Stomach (tissue), 4 donors: ENCODE results near the gene PDZRN3.

ENCODE experiments used
- CTCF ChIP-seq, 7 experiments: fragments of 450-650 bp in 4 of 7; fragments of 200-600 bp in 3 of 7; sonication (generic) in 3 of 7; IDR thresholded peaks; one replicate each; pipeline ENCODE4 v1.5.1; 2016 to 2019; ENCODE audit warnings: antibody characterized with exemption in 7 of 7, control low read depth in 2 of 7, mild to moderate bottlenecking in 1 of 7
- EP300 ChIP-seq: sonication (generic); formaldehyde crosslinking; IDR thresholded peaks from one replicate; pipeline ENCODE4 v1.6.1; 2017; ENCODE audit warnings: antibody characterized with exemption
- POLR2A ChIP-seq, 4 donors: fragments of 450-650 bp; IDR thresholded peaks; one replicate each; pipeline ENCODE4 v1.6.1; 2016; ENCODE audit warnings: antibody characterized with exemption in 4 of 4, control low read depth in 2 of 4, mild to moderate bottlenecking in 1 of 4, moderate library complexity in 1 of 4
- POLR2AphosphoS5 ChIP-seq, 3 donors: sonication (generic); formaldehyde crosslinking; IDR thresholded peaks; one replicate each; pipeline ENCODE4 v1.6.1; 2016; ENCODE audit warnings: antibody characterized with exemption in 3 of 3

GRCh38 chr3:73437828-73438227 lies 186.9 kb downstream of the PDZRN3 start:
- TF ChIP-seq POLR2A (IDR thresholded peaks at IDR 0.05) = no peak
- no peak for TF ChIP-seq CTCF (IDR thresholded peaks at IDR 0.05)
- TF ChIP-seq POLR2AphosphoS5 (IDR thresholded peaks at IDR 0.05) = no peak
- TF ChIP-seq EP300 = no peak
